Activated B cell treated with CpG ODN at 0.5 μM for 24 hours (primary cell): ENCODE results near the gene LILRB3. TPM values are rescaled to one million over a fixed set of nuclear protein-coding genes. Genes with fewer than 3 reads are reported as not detected.
"Not testable (repeated sequence)": the region's sequence is repeated elsewhere in the genome, so short reads cannot be mapped to it uniquely, and the experiment has no call there.

Experiments
- ATAC-seq: fragments of 200-7000 bp; cut with Tn5 transposase; one replicate; pipeline ENCODE4 v1.10.0; 2021; ENCODE audit warnings: low read depth, mild to moderate bottlenecking, moderate library complexity
- CTCF ChIA-PET: fragments of 350-600 bp; sonication (Branson Sonifier 250); formaldehyde crosslinking; loops from one replicate; lab custom pipeline; 2021; ENCODE audit warnings: antibody characterized with exemption; lab: Charles Lee
- POLR2A ChIA-PET: fragments of 350-600 bp; sonication (Branson Sonifier 250); formaldehyde crosslinking; loops from one replicate; lab custom pipeline; 2021; ENCODE audit warnings: antibody characterized with exemption; lab: Charles Lee
- DNase-seq: peaks from one replicate; pipeline ENCODE4 v3.0.0; 2022
- H3K27ac Mint-ChIP-seq: one replicate; pipeline ENCODE4 v1.8.0; 2020; ENCODE audit warnings: mixed read lengths
- H3K27me3 Mint-ChIP-seq: one replicate; pipeline ENCODE4 v1.8.0; 2021; ENCODE audit warnings: mixed read lengths
- H3K36me3 Mint-ChIP-seq: one replicate; pipeline ENCODE4 v1.8.0; 2021; ENCODE audit warnings: low read depth, mixed read lengths
- H3K4me1 Mint-ChIP-seq: one replicate; pipeline ENCODE4 v1.8.0; 2021; ENCODE audit warnings: mixed read lengths
- H3K4me3 Mint-ChIP-seq: one replicate; pipeline ENCODE4 v1.8.0; 2020; ENCODE audit warnings: mild to moderate bottlenecking, mixed read lengths
- H3K9me3 Mint-ChIP-seq: one replicate; pipeline ENCODE4 v1.8.0; 2020; ENCODE audit warnings: mixed read lengths
- CTCF ChIP-seq: fragments of 200-600 bp; IDR thresholded peaks from one replicate; pipeline ENCODE4 v1.8.0; 2022; ENCODE audit warnings: antibody characterized with exemption, mild to moderate bottlenecking
- intact Hi-C: fragments of 100-400 bp; cut with micrococcal nuclease; formaldehyde crosslinking; loops from one replicate; pipeline ENCODE4 v1.15.1; 2024
- total RNA-seq: library from RNA; stranded (reverse); gene quantifications from 2 replicates; pipeline ENCODE4 v1.2.3, GENCODE V29; 2022

LILRB3 gene
- 0.37 and 1.1 TPM in 2 replicates for total RNA-seq

GRCh38 chr19:54222474-54223276 is at the start of gene LILRB3:
Gene LILRB3 (minus strand): TSS chr19:54223007. CDS start chr19:54222976, 31 bp downstream.
- intact Hi-C loops, H3K9me3 Mint-ChIP-seq, H3K4me3 Mint-ChIP-seq, ATAC-seq, H3K27ac Mint-ChIP-seq, DNase-seq, CTCF ChIA-PET, H3K36me3 Mint-ChIP-seq, POLR2A ChIA-PET, H3K4me1 Mint-ChIP-seq: not testable (repeated sequence)
- peaks cover 12% of the 10 kb centered on the region for H3K27me3 Mint-ChIP-seq

- ATAC-seq, H3K27ac Mint-ChIP-seq, CTCF ChIA-PET, intact Hi-C loops, DNase-seq, H3K9me3 Mint-ChIP-seq, H3K36me3 Mint-ChIP-seq: not testable (repeated sequence)
- Mint-ChIP-seq H3K4me3 (peak overlapping the region; percentile 53), H3K27me3 (peaks cover 16% of the 10 kb centered on the region), H3K4me1 (peaks cover 19% of the 10 kb centered on the region)
- POLR2A ChIA-PET, result interaction anchor here (0.6 kb wide), 1 partner anchor 1137 kb away, joined by 4 read pairs; no protein-coding TSS in a partner anchor
Measured at GRCh38 chr19:54272181-54272580, 49.4 kb upstream of the LILRB3 start.

GRCh38 chr19:54271587-54271986 is 48.8 kb upstream of the LILRB3 start:
- Mint-ChIP-seq H3K4me1 (peaks cover 19% of the 10 kb centered on the region), H3K27me3 (peaks cover 18% of the 10 kb centered on the region)
- H3K27ac Mint-ChIP-seq, H3K36me3 Mint-ChIP-seq, H3K4me3 Mint-ChIP-seq, intact Hi-C loops, DNase-seq, ATAC-seq, POLR2A ChIA-PET, H3K9me3 Mint-ChIP-seq, CTCF ChIA-PET: not testable (repeated sequence)

- ATAC-seq, result no peak
- no peak for TF ChIP-seq CTCF
Measured at GRCh38 chr19:54271106-54271505, 48.3 kb upstream of the LILRB3 start.

GRCh38 chr19:54268936-54269335 is 46.1 kb upstream of the LILRB3 start:
- no peak for TF ChIP-seq CTCF
- Mint-ChIP-seq H3K4me1 (peaks cover 21% of the 10 kb centered on the region), H3K9me3 (no peaks in the 10 kb centered on the region), H3K36me3 (no peaks in the 10 kb centered on the region), H3K27me3 (peaks cover 24% of the 10 kb centered on the region), H3K27ac (no peak overlapping the region), H3K4me3 (no peak overlapping the region)
- intact Hi-C loops, result no loop called here
- ATAC-seq, result no peak
- no peak for DNase-seq
- CTCF ChIA-PET, result interaction anchor here (1.9 kb wide), 1 partner anchor 37 kb away, joined by 3 read pairs; no protein-coding TSS in a partner anchor
- POLR2A ChIA-PET, result no interaction called here

More at GRCh38 chr19:54271106-54271505, 48.3 kb upstream of the LILRB3 start:
- Mint-ChIP-seq H3K36me3 (no peaks in the 10 kb centered on the region), H3K9me3 (no peaks in the 10 kb centered on the region), H3K27me3 (peaks cover 16% of the 10 kb centered on the region), H3K27ac (no peak overlapping the region), H3K4me1 (peaks cover 19% of the 10 kb centered on the region), H3K4me3 (no peak overlapping the region)
- ChIA-PET POLR2A (interaction anchor here (1.7 kb wide), 1 partner anchor 23 kb away, joined by 3 read pairs; no protein-coding TSS in a partner anchor), CTCF (no interaction called here)
- no peak for DNase-seq
- intact Hi-C loops, result no loop called here

- Mint-ChIP-seq H3K9me3 (no peaks in the 10 kb centered on the region), H3K4me3 (no peak overlapping the region), H3K27me3 (peaks cover 19% of the 10 kb centered on the region), H3K4me1 (peaks cover 3% of the 10 kb centered on the region), H3K27ac (no peak overlapping the region), H3K36me3 (no peaks in the 10 kb centered on the region)
- no peak for TF ChIP-seq CTCF
- DNase-seq, result peak; percentile 60
- POLR2A ChIA-PET, result interaction anchor here (0.8 to 1.3 kb wide), 2 partner anchors 19 to 23 kb away, joined by 3 to 9 read pairs; no protein-coding TSS in a partner anchor
- ATAC-seq, result peak; percentile 71
- intact Hi-C loops, result loop anchor here (1.0 to 2.0 kb wide), 5 partner anchors 15 to 123 kb away; partner anchors contain the start of gene LILRB2
- CTCF ChIA-PET, result interaction anchor here (0.7 to 4.0 kb wide), 23 partner anchors 13 to 174 kb away, joined by 3 to 40 read pairs (median 5); partner anchors contain the start of genes LILRA5, LILRB2 and MBOAT7
Measured at GRCh38 chr19:54266133-54266532, 43.3 kb upstream of the LILRB3 start.
